Peyer's patch (tissue), 4 donors: ENCODE data around the gene SHROOM2.

Experiments
- POLR2A ChIP-seq, 2 donors: fragments of 450-650 bp; IDR thresholded peaks; one replicate each; pipeline ENCODE4 v1.5.1; 2017; ENCODE audit warnings: antibody characterized with exemption in 2 of 2, mild to moderate bottlenecking in 2 of 2, moderate library complexity in 2 of 2
- TF ChIP-seq, protein P1 (sequence below), 6 experiments: fragments of 450-650 bp in 4 of 6; fragments of 200-600 bp in 2 of 6; sonication (generic) in 1 of 6; IDR thresholded peaks; one replicate each; pipeline ENCODE4 v1.5.1; 2017 to 2019; ENCODE audit warnings: antibody characterized with exemption in 6 of 6, mild to moderate bottlenecking in 3 of 6, moderate library complexity in 1 of 6

DNA sequence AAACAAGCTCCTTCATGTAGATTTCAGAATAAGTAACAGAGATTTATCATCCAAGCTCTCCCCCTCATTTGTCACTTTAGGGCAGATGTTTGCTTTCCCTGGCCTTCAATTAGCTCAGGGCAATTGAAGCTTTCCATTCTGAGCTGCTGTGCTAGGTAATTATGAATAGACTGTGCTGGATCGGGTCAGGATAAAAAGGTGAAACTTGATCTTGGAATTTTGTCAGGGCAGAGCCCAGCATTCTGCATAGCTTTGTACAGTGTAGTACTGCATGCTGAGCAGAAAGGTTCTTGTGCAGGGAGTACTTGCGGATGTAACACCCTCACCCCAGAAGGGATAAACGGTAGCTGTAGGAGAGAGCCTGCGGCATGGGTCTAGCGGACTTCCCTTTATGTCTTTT is 116.9 kb downstream of the SHROOM2 start:
- TF ChIP-seq POLR2A (IDR thresholded peaks at IDR 0.05): no peak
- TF ChIP-seq, protein P1, sequence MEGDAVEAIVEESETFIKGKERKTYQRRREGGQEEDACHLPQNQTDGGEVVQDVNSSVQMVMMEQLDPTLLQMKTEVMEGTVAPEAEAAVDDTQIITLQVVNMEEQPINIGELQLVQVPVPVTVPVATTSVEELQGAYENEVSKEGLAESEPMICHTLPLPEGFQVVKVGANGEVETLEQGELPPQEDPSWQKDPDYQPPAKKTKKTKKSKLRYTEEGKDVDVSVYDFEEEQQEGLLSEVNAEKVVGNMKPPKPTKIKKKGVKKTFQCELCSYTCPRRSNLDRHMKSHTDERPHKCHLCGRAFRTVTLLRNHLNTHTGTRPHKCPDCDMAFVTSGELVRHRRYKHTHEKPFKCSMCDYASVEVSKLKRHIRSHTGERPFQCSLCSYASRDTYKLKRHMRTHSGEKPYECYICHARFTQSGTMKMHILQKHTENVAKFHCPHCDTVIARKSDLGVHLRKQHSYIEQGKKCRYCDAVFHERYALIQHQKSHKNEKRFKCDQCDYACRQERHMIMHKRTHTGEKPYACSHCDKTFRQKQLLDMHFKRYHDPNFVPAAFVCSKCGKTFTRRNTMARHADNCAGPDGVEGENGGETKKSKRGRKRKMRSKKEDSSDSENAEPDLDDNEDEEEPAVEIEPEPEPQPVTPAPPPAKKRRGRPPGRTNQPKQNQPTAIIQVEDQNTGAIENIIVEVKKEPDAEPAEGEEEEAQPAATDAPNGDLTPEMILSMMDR (IDR thresholded peaks at IDR 0.05): no peak
